ENCODE measurements around the gene GAREM2.

GAREM2 gene

DNA sequence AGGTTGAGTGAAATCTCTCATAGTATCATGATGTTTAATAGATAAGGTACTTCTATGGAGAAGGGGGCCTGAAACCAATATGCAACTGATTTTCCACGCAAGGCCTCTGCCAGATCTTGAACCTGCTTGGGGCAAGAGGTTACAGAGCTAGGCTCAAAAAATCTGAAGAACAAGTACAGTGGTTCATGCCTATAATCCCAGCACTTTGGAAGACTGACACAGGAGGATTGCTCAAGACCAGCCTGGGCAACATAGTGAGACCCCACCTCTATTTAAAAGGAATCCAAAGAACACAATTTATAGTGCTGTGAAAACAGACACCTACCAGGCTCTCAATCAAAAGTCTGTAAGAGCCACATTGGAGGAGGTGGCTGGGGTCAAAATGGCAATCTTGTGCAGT, 42.9 kb downstream of the GAREM2 start:
- Histone ChIP-seq H3K27ac (ENCODE audit: low read depth, low read length) (no peak overlapping the region), H3K4me1 (ENCODE audit: insufficient read depth, low read length) (no peaks in the 10 kb centered on the region), H3K36me3 (ENCODE audit: insufficient read depth, low read length) (peaks cover 83% of the 10 kb centered on the region), H3K9ac (ENCODE audit: low read length) (no peak overlapping the region), H3K27me3 (ENCODE audit: control insufficient read depth in 1 of 2, insufficient read depth in 2 of 2, low read length in 2 of 2) (no peaks in the 10 kb centered on the region), H3K4me3 (ENCODE audit: low read depth in 1 of 2, low read length in 2 of 2) (no peak overlapping the region), H3K9me3 (ENCODE audit: low read length) (no peaks in the 10 kb centered on the region)

GRCh38 chr2:26216587-26216986, 43.7 kb downstream of the GAREM2 start:
- peaks cover 86% of the 10 kb centered on the region for H3K36me3 ChIP-seq (ENCODE audit: insufficient read depth, low read length)

GRCh38 chr2:26217720-26218119, 44.8 kb downstream of the GAREM2 start:
- H3K27me3 ChIP-seq (ENCODE audit: control insufficient read depth in 1 of 2, insufficient read depth in 2 of 2, low read length in 2 of 2), result no peaks in the 10 kb centered on the region
- H3K9ac ChIP-seq (ENCODE audit: low read length), result no peak overlapping the region
- H3K9me3 ChIP-seq (ENCODE audit: low read length), result no peaks in the 10 kb centered on the region
- H3K27ac ChIP-seq (ENCODE audit: low read depth, low read length), result no peak overlapping the region
- no peaks in the 10 kb centered on the region for H3K4me1 ChIP-seq (ENCODE audit: insufficient read depth, low read length)
- H3K4me3 ChIP-seq (ENCODE audit: low read depth in 1 of 2, low read length in 2 of 2), result no peak overlapping the region
- H3K36me3 ChIP-seq (ENCODE audit: insufficient read depth, low read length), result peaks cover 84% of the 10 kb centered on the region

More at GRCh38 chr2:26216587-26216986, 43.7 kb downstream of the GAREM2 start:
- no peaks in the 10 kb centered on the region for H3K9me3 ChIP-seq (ENCODE audit: low read length)
- no peak overlapping the region for H3K4me3 ChIP-seq (ENCODE audit: low read depth in 1 of 2, low read length in 2 of 2)
- H3K27me3 ChIP-seq (ENCODE audit: control insufficient read depth in 1 of 2, insufficient read depth in 2 of 2, low read length in 2 of 2), result no peaks in the 10 kb centered on the region
- no peak overlapping the region for H3K27ac ChIP-seq (ENCODE audit: low read depth, low read length)
- no peaks in the 10 kb centered on the region for H3K4me1 ChIP-seq (ENCODE audit: insufficient read depth, low read length)
- no peak overlapping the region for H3K9ac ChIP-seq (ENCODE audit: low read length)

- Histone ChIP-seq H3K27ac (ENCODE audit: low read depth, low read length) (no peak overlapping the region), H3K36me3 (ENCODE audit: insufficient read depth, low read length) (peaks cover 48% of the 10 kb centered on the region), H3K9ac (ENCODE audit: low read length) (no peak overlapping the region), H3K4me3 (ENCODE audit: low read depth in 1 of 2, low read length in 2 of 2) (no peak overlapping the region), H3K4me1 (ENCODE audit: insufficient read depth, low read length) (no peaks in the 10 kb centered on the region), H3K27me3 (ENCODE audit: control insufficient read depth in 1 of 2, insufficient read depth in 2 of 2, low read length in 2 of 2) (no peaks in the 10 kb centered on the region), H3K9me3 (ENCODE audit: low read length) (no peaks in the 10 kb centered on the region)
Observed at GRCh38 chr2:26223018-26223417, 50.1 kb downstream of the GAREM2 start.

- Histone ChIP-seq H3K9me3 (ENCODE audit: low read length) (no peaks in the 10 kb centered on the region), H3K36me3 (ENCODE audit: insufficient read depth, low read length) (peaks cover 55% of the 10 kb centered on the region), H3K9ac (ENCODE audit: low read length) (no peak overlapping the region), H3K4me3 (ENCODE audit: low read depth in 1 of 2, low read length in 2 of 2) (no peak overlapping the region), H3K4me1 (ENCODE audit: insufficient read depth, low read length) (no peaks in the 10 kb centered on the region), H3K27me3 (ENCODE audit: control insufficient read depth in 1 of 2, insufficient read depth in 2 of 2, low read length in 2 of 2) (no peaks in the 10 kb centered on the region), H3K27ac (ENCODE audit: low read depth, low read length) (no peak overlapping the region)
Observed at GRCh38 chr2:26224095-26224494, 51.2 kb downstream of the GAREM2 start.

- no peaks in the 10 kb centered on the region for H3K27me3 ChIP-seq (ENCODE audit: control insufficient read depth in 1 of 2, insufficient read depth in 2 of 2, low read length in 2 of 2)
- H3K9me3 ChIP-seq (ENCODE audit: low read length), result no peaks in the 10 kb centered on the region
- no peak overlapping the region for H3K27ac ChIP-seq (ENCODE audit: low read depth, low read length)
- no peak overlapping the region for H3K4me3 ChIP-seq (ENCODE audit: low read depth in 1 of 2, low read length in 2 of 2)
- H3K4me1 ChIP-seq (ENCODE audit: insufficient read depth, low read length), result no peaks in the 10 kb centered on the region
- H3K36me3 ChIP-seq (ENCODE audit: insufficient read depth, low read length), result peaks cover 70% of the 10 kb centered on the region
- no peak overlapping the region for H3K9ac ChIP-seq (ENCODE audit: low read length)
Observed at GRCh38 chr2:26229595-26229994, 56.7 kb downstream of the GAREM2 start.

DNA sequence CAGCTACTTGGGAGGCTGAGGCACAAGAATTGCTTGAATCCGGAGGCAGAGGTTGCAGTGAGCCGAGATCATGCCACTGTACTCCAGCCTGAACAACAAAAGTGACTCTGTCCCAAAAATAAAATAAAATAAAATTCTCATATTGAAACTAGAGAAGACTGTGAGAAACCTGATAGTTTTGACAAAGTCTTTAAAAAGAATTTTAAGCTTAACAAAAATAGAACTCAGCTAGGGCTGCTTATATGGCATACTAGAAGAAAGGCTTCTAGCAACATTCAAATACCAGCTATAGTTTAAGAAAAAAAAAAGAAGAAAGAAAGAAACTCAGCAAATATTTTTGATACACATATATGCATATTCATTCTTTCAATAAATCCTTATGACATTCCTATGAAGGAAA, 57.9 kb downstream of the GAREM2 start:
- peaks cover 78% of the 10 kb centered on the region for H3K36me3 ChIP-seq (ENCODE audit: insufficient read depth, low read length)

GRCh38 chr2:26235089-26235488, 62.2 kb downstream of the GAREM2 start:
- Histone ChIP-seq H3K9ac (ENCODE audit: low read length) (no peak overlapping the region), H3K27me3 (ENCODE audit: control insufficient read depth in 1 of 2, insufficient read depth in 2 of 2, low read length in 2 of 2) (no peaks in the 10 kb centered on the region), H3K4me1 (ENCODE audit: insufficient read depth, low read length) (peaks cover under 1% of the 10 kb centered on the region), H3K27ac (ENCODE audit: low read depth, low read length) (no peak overlapping the region), H3K36me3 (ENCODE audit: insufficient read depth, low read length) (peaks cover 72% of the 10 kb centered on the region), H3K9me3 (ENCODE audit: low read length) (no peaks in the 10 kb centered on the region), H3K4me3 (ENCODE audit: low read depth in 1 of 2, low read length in 2 of 2) (no peak overlapping the region)

More for the DNA sequence above, 57.9 kb downstream of the GAREM2 start:
- H3K9ac ChIP-seq (ENCODE audit: low read length), result no peak overlapping the region
- no peaks in the 10 kb centered on the region for H3K4me1 ChIP-seq (ENCODE audit: insufficient read depth, low read length)
- no peak overlapping the region for H3K4me3 ChIP-seq (ENCODE audit: low read depth in 1 of 2, low read length in 2 of 2)
- H3K9me3 ChIP-seq (ENCODE audit: low read length), result no peaks in the 10 kb centered on the region
- H3K27ac ChIP-seq (ENCODE audit: low read depth, low read length), result no peak overlapping the region
- no peaks in the 10 kb centered on the region for H3K27me3 ChIP-seq (ENCODE audit: control insufficient read depth in 1 of 2, insufficient read depth in 2 of 2, low read length in 2 of 2)

GRCh38 chr2:26237868-26238267, 65.0 kb downstream of the GAREM2 start:
- Histone ChIP-seq H3K27ac (ENCODE audit: low read depth, low read length) (no peak overlapping the region), H3K36me3 (ENCODE audit: insufficient read depth, low read length) (peaks cover 49% of the 10 kb centered on the region), H3K9me3 (ENCODE audit: low read length) (no peaks in the 10 kb centered on the region), H3K4me3 (ENCODE audit: low read depth in 1 of 2, low read length in 2 of 2) (no peak overlapping the region), H3K9ac (ENCODE audit: low read length) (no peak overlapping the region), H3K4me1 (ENCODE audit: insufficient read depth, low read length) (peaks cover 6% of the 10 kb centered on the region), H3K27me3 (ENCODE audit: control insufficient read depth in 1 of 2, insufficient read depth in 2 of 2, low read length in 2 of 2) (no peaks in the 10 kb centered on the region)

- no peak overlapping the region for H3K27ac ChIP-seq (ENCODE audit: low read depth, low read length)
- H3K4me3 ChIP-seq (ENCODE audit: low read depth in 1 of 2, low read length in 2 of 2), result no peak overlapping the region
- H3K36me3 ChIP-seq (ENCODE audit: insufficient read depth, low read length), result peaks cover 44% of the 10 kb centered on the region
- no peaks in the 10 kb centered on the region for H3K27me3 ChIP-seq (ENCODE audit: control insufficient read depth in 1 of 2, insufficient read depth in 2 of 2, low read length in 2 of 2)
- H3K4me1 ChIP-seq (ENCODE audit: insufficient read depth, low read length), result peaks cover 12% of the 10 kb centered on the region
- H3K9ac ChIP-seq (ENCODE audit: low read length), result no peak overlapping the region
- no peaks in the 10 kb centered on the region for H3K9me3 ChIP-seq (ENCODE audit: low read length)
Observed at GRCh38 chr2:26238311-26238958, 65.5 kb downstream of the GAREM2 start.
